Measurements from ENCODE around the gene PAX3. TPM values are rescaled to one million over a fixed set of nuclear protein-coding genes. Genes with fewer than 3 reads are reported as not detected.
"Not testable (repeated sequence)": the region's sequence is repeated elsewhere in the genome, so short reads cannot be mapped to it uniquely, and the experiment has no call there.

Gene PAX3
- total RNA-seq, 1 donor from 2014 or later, result not detected

GRCh38 chr2:222214885-222215284 is 83.9 kb downstream of the PAX3 start:
- DNase-seq (ENCODE audit: low read depth in 2 of 2), result no peak

GRCh38 chr2:222213049-222213448 is 85.7 kb downstream of the PAX3 start:
- no peak for DNase-seq (ENCODE audit: low read depth in 2 of 2)

GRCh38 chr2:222212571-222212970 is 86.2 kb downstream of the PAX3 start:
- no peak for DNase-seq (ENCODE audit: low read depth in 2 of 2)

GRCh38 chr2:222208010-222208690 is 90.6 kb downstream of the PAX3 start:
- DNase-seq (ENCODE audit: low read depth in 2 of 2), result no peak

- no peak for DNase-seq (ENCODE audit: low read depth in 2 of 2)
Measured at GRCh38 chr2:222205136-222205535, 93.7 kb downstream of the PAX3 start.

GRCh38 chr2:222203041-222203440 is 95.8 kb downstream of the PAX3 start:
- no peak for DNase-seq (ENCODE audit: low read depth in 2 of 2)

- DNase-seq (ENCODE audit: low read depth in 2 of 2), result no peak
Measured at GRCh38 chr2:222196159-222196558, 102.6 kb downstream of the PAX3 start.

- no peak for DNase-seq (ENCODE audit: low read depth in 2 of 2)
Measured at GRCh38 chr2:222194669-222195068, 104.1 kb downstream of the PAX3 start.

GRCh38 chr2:222193328-222193983 is 105.3 kb downstream of the PAX3 start:
- no peak for DNase-seq (ENCODE audit: low read depth in 2 of 2)

GRCh38 chr2:222180619-222181018 is 118.2 kb downstream of the PAX3 start:
- no peak for DNase-seq (ENCODE audit: low read depth in 2 of 2)

GRCh38 chr2:222179592-222179991 is 119.2 kb downstream of the PAX3 start:
- DNase-seq (ENCODE audit: low read depth in 2 of 2), result no peak

- no peak for DNase-seq (ENCODE audit: low read depth in 2 of 2)
Measured at GRCh38 chr2:222178450-222178849, 120.3 kb downstream of the PAX3 start.

GRCh38 chr2:222176890-222177289 is 121.9 kb downstream of the PAX3 start:
- DNase-seq (ENCODE audit: low read depth in 2 of 2), result no peak

GRCh38 chr2:222174450-222174849 is 124.3 kb downstream of the PAX3 start:
- DNase-seq (ENCODE audit: low read depth in 2 of 2), result no peak

- no peak for DNase-seq (ENCODE audit: low read depth in 2 of 2)
Measured at GRCh38 chr2:222169346-222169745, 129.5 kb downstream of the PAX3 start.

- DNase-seq (ENCODE audit: low read depth in 2 of 2), result no peak
Measured at GRCh38 chr2:222167762-222168161, 131.0 kb downstream of the PAX3 start.

GRCh38 chr2:222160944-222161343 is 137.9 kb downstream of the PAX3 start:
- no peak for DNase-seq (ENCODE audit: low read depth in 2 of 2)

- DNase-seq (ENCODE audit: low read depth in 2 of 2), result no peak
Measured at GRCh38 chr2:222160125-222160524, 138.7 kb downstream of the PAX3 start.

GRCh38 chr2:222159221-222159620 is 139.6 kb downstream of the PAX3 start:
- DNase-seq (ENCODE audit: low read depth in 2 of 2), result no peak

GRCh38 chr2:222155003-222155664 is 143.7 kb downstream of the PAX3 start:
- DNase-seq (ENCODE audit: low read depth in 2 of 2), result not testable (repeated sequence)

Measured in dermis microvascular lymphatic vessel endothelial cell (primary cell).